Measurements from ENCODE around the gene RALGAPA2.

- TF ChIP-seq CTCF (conservative IDR thresholded peaks at IDR 0.05 in 1 of 2, IDR thresholded peaks at IDR 0.05 in 1 of 2; ENCODE audit: low read depth in 1 of 2, low read length in 2 of 2) (no peak), EZH2 (IDR thresholded peaks at IDR 0.05; ENCODE audit: low read length, missing control alignments) (no peak)
These were observed 254.9 kb downstream of the RALGAPA2 start for GRCh38 chr20:20457392-20458126.
